A549 (cell line): ENCODE results near the gene TGFB1. TPM values are rescaled to one million over a fixed set of nuclear protein-coding genes. Genes with fewer than 3 reads are reported as not detected.
"Not testable (repeated sequence)": the region's sequence is repeated elsewhere in the genome, so short reads cannot be mapped to it uniquely, and the experiment has no call there.

Source experiments
- ATAC-seq, 2 experiments: fragments of 200-7000 bp in 1 of 2; fragments of >200 bp in 1 of 2; cut with Nextera tagmentation in 1 of 2; cut with Tn5 transposase in 1 of 2; 3 replicates each; pipeline versions ENCODE4 v1.8.0 to v1.9.1; 2018 to 2020; ENCODE audit warnings: mild to moderate bottlenecking in 1 of 2, moderate library complexity in 1 of 2
- CTCF ChIA-PET: fragments of 300-600 bp; sonication (Branson Sonifier 250); formaldehyde crosslinking; extraction: SDS; loops from one replicate; lab custom pipeline; 2021; ENCODE audit warnings: antibody characterized with exemption, inconsistent platforms; lab: Yijun Ruan, JAX
- POLR2A ChIA-PET: fragments of 350-600 bp; formaldehyde crosslinking; extraction: SDS; loops from one replicate; lab custom pipeline; 2021; ENCODE audit warnings: antibody characterized with exemption, inconsistent platforms; lab: Yijun Ruan, JAX
- DNase-seq, 2 experiments: peaks; one replicate each; pipeline versions ENCODE4 v3.0.0 to v3.0.0-alpha.2; 2011 to 2016; ENCODE audit warnings: low read depth in 1 of 2, low spot score in 1 of 2
- FAIRE-seq: peaks from 2 replicates; lab custom pipeline; 2011; peaks lifted over from hg19 to GRCh38; lab: Jason Lieb, UNC
- H3K27ac ChIP-seq, 2 experiments: fragments of >200 bp; sonication (Bioruptor Twin); formaldehyde crosslinking; 3 replicates each; pipeline ENCODE4 v1.5.1; 2016 to 2017
- H3K4me1 ChIP-seq: fragments of >200 bp; sonication (Bioruptor Twin); formaldehyde crosslinking; 3 replicates; pipeline ENCODE4 v1.6.1; 2016
- H3K4me2 ChIP-seq: fragments of >200 bp; sonication (Bioruptor Twin); formaldehyde crosslinking; 3 replicates; pipeline ENCODE4 v1.6.1; 2016
- H3K4me3 ChIP-seq: fragments of >200 bp; sonication (Bioruptor Twin); formaldehyde crosslinking; 3 replicates; pipeline ENCODE4 v1.5.1; 2016
- H3K9me3 ChIP-seq: fragments of >200 bp; sonication (Bioruptor Twin); formaldehyde crosslinking; 3 replicates; pipeline ENCODE4 v1.6.1; 2016
- CEBPB ChIP-seq, 2 experiments: fragments of >200 bp in 1 of 2; sonication (Bioruptor Twin) in 1 of 2; formaldehyde crosslinking in 1 of 2; IDR thresholded peaks; 2 replicates each; pipeline ENCODE4 v1.6.1; 2012 to 2016
- FOXS1 ChIP-seq: fragments of 250-450 bp; sonication (Bioruptor Pico); IDR thresholded peaks from 2 replicates; pipeline ENCODE4 v1.5.0; 2020; ENCODE audit warnings: mild to moderate bottlenecking, moderate library complexity
- JUN ChIP-seq, 2 experiments: fragments of >200 bp; sonication (Bioruptor Twin); formaldehyde crosslinking; IDR thresholded peaks; 2 replicates in 1 of 2; 3 replicates in 1 of 2; pipeline ENCODE4 v1.6.1; 2016 to 2017
- KDM1A ChIP-seq: fragments of 200-600 bp; sonication (generic); IDR thresholded peaks from 2 replicates; pipeline ENCODE4 v1.6.1; 2016; ENCODE audit warnings: low read depth, mild to moderate bottlenecking
- MYC ChIP-seq: IDR thresholded peaks from 2 replicates; pipeline ENCODE4 v1.6.1; 2012; ENCODE audit warnings: mild to moderate bottlenecking, inconsistent platforms, low read length, improper control_type of control experiment, borderline replicate concordance
- NFE2L2 ChIP-seq: fragments of 150-350 bp; conservative IDR thresholded peaks from 2 replicates; pipeline ENCODE4 v1.6.1; 2014; ENCODE audit warnings: low read length
- RFX5 ChIP-seq: fragments of 450-650 bp; IDR thresholded peaks from 2 replicates; pipeline ENCODE4 v1.7.1; 2014; ENCODE audit warnings: antibody characterized with exemption, mild to moderate bottlenecking, moderate library complexity
- WGBS: methylation state at CpG from one replicate; pipeline ENCODE4 v1.1.6; 2017; ENCODE audit errors: missing lambda C conversion rate; 5-methylcytosine and 5-hydroxymethylcytosine counted together
- polyA plus RNA-seq, 4 experiments: library from polyadenylated mRNA; depleted of rRNA in 3 of 4; stranded (reverse); fragments of >200 nt; fragmentation: RNase III in 1 of 4; extraction: RNeasy Plus Mini Kit Qiagen cat#74134 plus additional on column Dnase treatment in 1 of 4; gene quantifications; 2 replicates in 3 of 4; 3 replicates in 1 of 4; pipeline ENCODE4 v1.2.3, GENCODE V29; 2011 to 2017
- small RNA-seq, 6 experiments: library from RNA; depleted of rRNA; stranded (forward); fragments of <200 nt; gene quantifications; one replicate each; pipeline ENCODE3, GENCODE V24; 2012
- TF ChIP-seq, protein P1 (sequence below): IDR thresholded peaks from 2 replicates; pipeline ENCODE4 v1.6.1; 2012
- TF ChIP-seq, protein P2 (sequence below): fragments of 200-600 bp; sonication (generic); IDR thresholded peaks from 2 replicates; pipeline ENCODE4 v1.6.1; 2016; ENCODE audit warnings: antibody characterized with exemption, mild to moderate bottlenecking, moderate library complexity

Gene TGFB1
- polyA plus RNA-seq, 2 of the 4 experiments (the other 2 are of a cell fraction): 6.0 to 83.2 TPM

DNA sequence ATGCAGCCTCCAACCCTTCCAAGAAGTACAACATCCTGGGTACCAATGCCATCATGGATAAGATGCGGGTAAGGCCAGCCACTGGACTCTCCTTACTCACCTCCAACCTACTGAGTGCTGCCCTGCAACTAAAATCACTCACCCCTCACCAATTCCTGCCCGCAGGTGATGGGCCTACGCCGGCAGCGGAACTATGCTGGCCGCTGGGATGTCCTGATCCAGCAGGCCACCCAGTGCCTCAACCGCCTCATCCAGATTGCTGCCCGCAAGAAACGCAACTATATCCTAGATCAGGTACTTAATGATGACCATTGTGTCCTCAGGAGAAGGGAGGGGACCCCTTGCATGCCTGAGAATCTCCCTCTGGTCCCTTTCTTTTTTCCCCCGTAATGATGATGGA lies 59.3 kb downstream of the TGFB1 start:
- POLR2A ChIA-PET: no interaction called here
- H3K27ac ChIP-seq: no peak overlapping the region
- no peak overlapping the region for H3K4me2 ChIP-seq
- no peak for FAIRE-seq
- H3K9me3 ChIP-seq: no peaks in the 10 kb centered on the region
- H3K4me3 ChIP-seq: no peak overlapping the region
- no peak for DNase-seq
- H3K4me1 ChIP-seq: no peaks in the 10 kb centered on the region
- no peak for ATAC-seq
- TF ChIP-seq, protein P1, sequence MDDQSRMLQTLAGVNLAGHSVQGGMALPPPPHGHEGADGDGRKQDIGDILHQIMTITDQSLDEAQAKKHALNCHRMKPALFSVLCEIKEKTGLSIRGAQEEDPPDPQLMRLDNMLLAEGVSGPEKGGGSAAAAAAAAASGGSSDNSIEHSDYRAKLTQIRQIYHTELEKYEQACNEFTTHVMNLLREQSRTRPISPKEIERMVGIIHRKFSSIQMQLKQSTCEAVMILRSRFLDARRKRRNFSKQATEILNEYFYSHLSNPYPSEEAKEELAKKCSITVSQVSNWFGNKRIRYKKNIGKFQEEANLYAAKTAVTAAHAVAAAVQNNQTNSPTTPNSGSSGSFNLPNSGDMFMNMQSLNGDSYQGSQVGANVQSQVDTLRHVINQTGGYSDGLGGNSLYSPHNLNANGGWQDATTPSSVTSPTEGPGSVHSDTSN: no peak
- TF ChIP-seq MYC: no peak
- no peak for TF ChIP-seq RFX5
- no peak for TF ChIP-seq CEBPB (IDR thresholded peaks at IDR 0.05)
- WGBS: 98% methylated on average over 10 of the region's 10 CpGs
- CTCF ChIA-PET: interaction anchor here (2.0 to 29.1 kb wide), 4 partner anchors 6 to 87 kb away, joined by 6 to 598 read pairs (median 439); partner anchors contain the start of gene CCDC97

DNA sequence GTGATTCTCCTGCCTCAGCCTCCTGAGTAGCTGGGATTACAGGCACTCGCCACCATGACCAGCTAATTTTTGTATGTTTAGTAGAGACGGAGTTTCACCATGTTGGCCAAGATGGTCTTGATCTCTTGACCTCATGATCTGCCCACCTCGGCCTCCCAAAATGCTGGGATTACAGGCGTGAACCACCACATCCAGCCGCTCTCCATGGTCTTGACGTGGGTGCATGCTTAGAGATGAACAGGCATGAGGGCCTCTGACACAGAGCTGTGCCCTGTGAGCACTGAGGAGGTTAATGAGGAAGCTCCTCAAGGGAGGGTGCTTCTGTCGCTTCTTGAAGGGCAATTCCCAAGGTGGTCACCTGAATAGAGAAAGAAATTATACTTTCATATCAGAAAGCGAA lies 63.9 kb downstream of the TGFB1 start:
- TF ChIP-seq, protein P2, sequence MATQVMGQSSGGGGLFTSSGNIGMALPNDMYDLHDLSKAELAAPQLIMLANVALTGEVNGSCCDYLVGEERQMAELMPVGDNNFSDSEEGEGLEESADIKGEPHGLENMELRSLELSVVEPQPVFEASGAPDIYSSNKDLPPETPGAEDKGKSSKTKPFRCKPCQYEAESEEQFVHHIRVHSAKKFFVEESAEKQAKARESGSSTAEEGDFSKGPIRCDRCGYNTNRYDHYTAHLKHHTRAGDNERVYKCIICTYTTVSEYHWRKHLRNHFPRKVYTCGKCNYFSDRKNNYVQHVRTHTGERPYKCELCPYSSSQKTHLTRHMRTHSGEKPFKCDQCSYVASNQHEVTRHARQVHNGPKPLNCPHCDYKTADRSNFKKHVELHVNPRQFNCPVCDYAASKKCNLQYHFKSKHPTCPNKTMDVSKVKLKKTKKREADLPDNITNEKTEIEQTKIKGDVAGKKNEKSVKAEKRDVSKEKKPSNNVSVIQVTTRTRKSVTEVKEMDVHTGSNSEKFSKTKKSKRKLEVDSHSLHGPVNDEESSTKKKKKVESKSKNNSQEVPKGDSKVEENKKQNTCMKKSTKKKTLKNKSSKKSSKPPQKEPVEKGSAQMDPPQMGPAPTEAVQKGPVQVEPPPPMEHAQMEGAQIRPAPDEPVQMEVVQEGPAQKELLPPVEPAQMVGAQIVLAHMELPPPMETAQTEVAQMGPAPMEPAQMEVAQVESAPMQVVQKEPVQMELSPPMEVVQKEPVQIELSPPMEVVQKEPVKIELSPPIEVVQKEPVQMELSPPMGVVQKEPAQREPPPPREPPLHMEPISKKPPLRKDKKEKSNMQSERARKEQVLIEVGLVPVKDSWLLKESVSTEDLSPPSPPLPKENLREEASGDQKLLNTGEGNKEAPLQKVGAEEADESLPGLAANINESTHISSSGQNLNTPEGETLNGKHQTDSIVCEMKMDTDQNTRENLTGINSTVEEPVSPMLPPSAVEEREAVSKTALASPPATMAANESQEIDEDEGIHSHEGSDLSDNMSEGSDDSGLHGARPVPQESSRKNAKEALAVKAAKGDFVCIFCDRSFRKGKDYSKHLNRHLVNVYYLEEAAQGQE: peak; percentile 27; the same call in 1 of the 2 replicates
- TF ChIP-seq, all 56 proteins: peak for 1; not testable (repeated sequence) for 55
- H3K4me3 ChIP-seq, POLR2A ChIA-PET, FAIRE-seq, DNase-seq, H3K27ac ChIP-seq, ATAC-seq, H3K4me1 ChIP-seq, H3K9me3 ChIP-seq, H3K4me2 ChIP-seq: not testable (repeated sequence)
- WGBS: 93% methylated on average over 8 of the region's 8 CpGs
- CTCF ChIA-PET: interaction anchor here (0.9 to 29.1 kb wide), 4 partner anchors 12 to 85 kb away, joined by 3 to 598 read pairs (median 6); partner anchors contain the start of gene CCDC97

DNA sequence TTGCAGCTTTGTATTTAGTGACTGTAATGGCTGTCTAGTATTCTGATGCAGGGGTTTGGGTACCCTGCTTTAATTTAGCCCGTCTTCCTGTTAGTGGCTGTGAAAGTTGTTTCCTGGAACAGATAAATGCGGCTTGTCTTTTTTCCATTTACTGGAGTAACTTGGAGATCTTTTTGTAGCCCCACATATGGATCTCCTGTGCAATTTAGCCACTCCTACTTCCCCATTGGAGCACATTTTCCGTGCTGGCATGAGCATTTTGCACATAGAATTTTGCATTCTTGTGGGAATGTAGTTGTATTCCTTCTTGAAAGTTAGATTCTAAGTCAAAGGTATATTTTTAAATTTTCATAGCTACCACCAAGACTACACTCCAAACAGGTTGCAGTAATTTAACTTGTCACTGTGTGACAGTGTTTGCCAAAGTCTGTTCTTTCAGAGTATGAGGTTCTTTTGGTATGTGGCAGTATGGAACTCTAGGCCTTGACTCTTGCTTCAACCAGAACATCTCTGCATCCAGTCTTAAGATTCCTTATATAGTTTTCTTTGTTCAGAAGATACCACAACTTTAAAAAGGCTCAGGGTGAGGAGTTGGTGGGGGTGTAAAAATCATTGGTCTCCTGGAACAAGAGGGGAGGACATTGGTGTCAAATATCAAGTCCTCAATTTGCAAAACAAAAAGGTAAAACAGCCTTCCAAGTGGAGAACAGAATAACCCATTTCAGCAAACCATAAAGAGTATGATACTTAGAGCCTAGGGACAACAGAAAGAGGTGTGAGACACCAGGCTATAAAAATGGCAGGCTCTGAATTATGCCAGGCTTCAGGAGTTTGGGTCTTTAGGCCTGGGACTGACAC lies 64.8 kb downstream of the TGFB1 start:
- WGBS: 92% methylated on average over 3 of the region's 3 CpGs
- POLR2A ChIA-PET: no interaction called here
- H3K4me3 ChIP-seq: no peak overlapping the region
- no peaks in the 10 kb centered on the region for H3K4me1 ChIP-seq
- CTCF ChIA-PET: interaction anchor here (0.6 to 29.1 kb wide), 8 partner anchors 9 to 85 kb away, joined by 3 to 598 read pairs (median 6); partner anchors contain the start of gene CCDC97
- H3K9me3 ChIP-seq: no peaks in the 10 kb centered on the region
- ATAC-seq (no peak), DNase-seq (no peak), FAIRE-seq (peak; percentile 93)
- H3K4me2 ChIP-seq: no peak overlapping the region
- no peak overlapping the region for H3K27ac ChIP-seq
- TF ChIP-seq JUN (IDR thresholded peaks at IDR 0.05) (0 out of 5 replicates have a peak, but pooled peaks of 1 of the 2 experiments have one; percentile 8), NFE2L2 (no peak), FOXS1 (CRISPR knock-in tag) (no peak), KDM1A (no peak)

Small RNA genes lying within 50 kb of the gene (small RNA-seq; reads per million reads assigned to genes)
- gene RN7SL34P: 0 to 0.77 (median 0) reads per million in 6 experiments

Other genes with a start within 250 kb of the TGFB1 start
- not detected in 2 replicates for gene CYP2F1, start 239.5 kb downstream of the TGFB1 start, polyA plus RNA-seq (2011; rRNA removed)
- gene CYP2F1, start 239.5 kb downstream of the TGFB1 start, polyA plus RNA-seq (2017; fragmentation: RNase III; extraction: RNeasy Plus Mini Kit Qiagen cat#74134 plus additional on column Dnase treatment): not detected in 3 replicates
- 8.6 and 19.7 TPM in 2 replicates for gene CYP2S1, start 160.7 kb downstream of the TGFB1 start, polyA plus RNA-seq (2011; rRNA removed)
- gene CYP2S1, start 160.7 kb downstream of the TGFB1 start, polyA plus RNA-seq (2017; fragmentation: RNase III; extraction: RNeasy Plus Mini Kit Qiagen cat#74134 plus additional on column Dnase treatment): 25.2 to 28.1 TPM (median 26.6 TPM) in 3 replicates
- 60.1 and 60.3 TPM in 2 replicates for gene AXL, start 134.7 kb downstream of the TGFB1 start, polyA plus RNA-seq (2011; rRNA removed)
- gene AXL, start 134.7 kb downstream of the TGFB1 start, polyA plus RNA-seq (2017; fragmentation: RNase III; extraction: RNeasy Plus Mini Kit Qiagen cat#74134 plus additional on column Dnase treatment): 45.4 to 69.4 TPM (median 47.8 TPM) in 3 replicates
- gene HNRNPUL1, start 89.5 kb downstream of the TGFB1 start, polyA plus RNA-seq (2011; rRNA removed): 89.5 and 117 TPM in 2 replicates
- 272 to 278 TPM (median 273 TPM) in 3 replicates for gene HNRNPUL1, start 89.5 kb downstream of the TGFB1 start, polyA plus RNA-seq (2017; fragmentation: RNase III; extraction: RNeasy Plus Mini Kit Qiagen cat#74134 plus additional on column Dnase treatment)
- gene CCDC97, start 43.8 kb downstream of the TGFB1 start, polyA plus RNA-seq (2011; rRNA removed): 18.7 and 21.4 TPM in 2 replicates
- 26.8 to 29.2 TPM (median 27.6 TPM) in 3 replicates for gene CCDC97, start 43.8 kb downstream of the TGFB1 start, polyA plus RNA-seq (2017; fragmentation: RNase III; extraction: RNeasy Plus Mini Kit Qiagen cat#74134 plus additional on column Dnase treatment)
- gene B9D2, start 10.2 kb upstream of the TGFB1 start, polyA plus RNA-seq (2011; rRNA removed): 17.5 and 19.6 TPM in 2 replicates
- gene B9D2, start 10.2 kb upstream of the TGFB1 start, polyA plus RNA-seq (2017; fragmentation: RNase III; extraction: RNeasy Plus Mini Kit Qiagen cat#74134 plus additional on column Dnase treatment): 22.5 to 26.1 TPM (median 24.4 TPM) in 3 replicates
- 5.2 and 6.8 TPM in 2 replicates for gene TMEM91, start 22.6 kb upstream of the TGFB1 start, polyA plus RNA-seq (2011; rRNA removed)
- gene TMEM91, start 22.6 kb upstream of the TGFB1 start, polyA plus RNA-seq (2017; fragmentation: RNase III; extraction: RNeasy Plus Mini Kit Qiagen cat#74134 plus additional on column Dnase treatment): 3.7 to 4.6 TPM (median 4.0 TPM) in 3 replicates
- 63.7 and 72.3 TPM in 2 replicates for gene EXOSC5, start 43.4 kb upstream of the TGFB1 start, polyA plus RNA-seq (2011; rRNA removed)
- 99.0 to 109 TPM (median 103 TPM) in 3 replicates for gene EXOSC5, start 43.4 kb upstream of the TGFB1 start, polyA plus RNA-seq (2017; fragmentation: RNase III; extraction: RNeasy Plus Mini Kit Qiagen cat#74134 plus additional on column Dnase treatment)
- 42.9 and 43.9 TPM in 2 replicates for gene BCKDHA, start 43.9 kb upstream of the TGFB1 start, polyA plus RNA-seq (2011; rRNA removed)
- gene BCKDHA, start 43.9 kb upstream of the TGFB1 start, polyA plus RNA-seq (2017; fragmentation: RNase III; extraction: RNeasy Plus Mini Kit Qiagen cat#74134 plus additional on column Dnase treatment): 39.2 to 46.4 TPM (median 44.4 TPM) in 3 replicates
- gene B3GNT8, start 73.5 kb upstream of the TGFB1 start, polyA plus RNA-seq (2011; rRNA removed): not detected in 2 replicates
- gene B3GNT8, start 73.5 kb upstream of the TGFB1 start, polyA plus RNA-seq (2017; fragmentation: RNase III; extraction: RNeasy Plus Mini Kit Qiagen cat#74134 plus additional on column Dnase treatment): 0.11 to 0.20 TPM in 2 of 3 replicates, not detected in the other
- gene DMAC2, start 86.0 kb upstream of the TGFB1 start, polyA plus RNA-seq (2011; rRNA removed): 128 and 132 TPM in 2 replicates
- 155 to 161 TPM (median 158 TPM) in 3 replicates for gene DMAC2, start 86.0 kb upstream of the TGFB1 start, polyA plus RNA-seq (2017; fragmentation: RNase III; extraction: RNeasy Plus Mini Kit Qiagen cat#74134 plus additional on column Dnase treatment)
- 0.24 and 0.26 TPM in 2 replicates for gene ERICH4, start 89.2 kb upstream of the TGFB1 start, polyA plus RNA-seq (2011; rRNA removed)
- gene ERICH4, start 89.2 kb upstream of the TGFB1 start, polyA plus RNA-seq (2017; fragmentation: RNase III; extraction: RNeasy Plus Mini Kit Qiagen cat#74134 plus additional on column Dnase treatment): 0.10 TPM in 1 of 3 replicates, not detected in the others
- gene CEACAM21, start 222.2 kb upstream of the TGFB1 start, polyA plus RNA-seq (2011; rRNA removed): not detected in 2 replicates
- gene CEACAM21, start 222.2 kb upstream of the TGFB1 start, polyA plus RNA-seq (2017; fragmentation: RNase III; extraction: RNeasy Plus Mini Kit Qiagen cat#74134 plus additional on column Dnase treatment): not detected in 3 replicates